ENCODE measurements around the gene SLC35E3. TPM values are rescaled to one million over a fixed set of nuclear protein-coding genes. Genes with fewer than 3 reads are reported as not detected.

Gene SLC35E3
- total and polyA plus RNA-seq, 2 of the 13 experiments (the other 11 are each of a cell fraction or from before 2014, with no cell fraction given): 13.0 to 22.1 TPM

- ATAC-seq (no peak), FAIRE-seq (no peak), DNase-seq (ENCODE audit: low spot score) (no peak)
- Histone ChIP-seq H4K20me1 (ENCODE audit: insufficient read depth, low read length) (no peaks in the 10 kb centered on the region), H3K4me3 (replicated peaks in 1 of 3; ENCODE audit: insufficient read depth in 1 of 3, low read depth in 2 of 3, low read length in 3 of 3) (no peak overlapping the region), H3K27ac (ENCODE audit: extremely low read length, insufficient read depth, low read length) (no peak overlapping the region), H3K9me3 (ENCODE audit: low read length) (no peaks in the 10 kb centered on the region), H3K36me3 (replicated peaks in 1 of 2; ENCODE audit: control insufficient read depth in 1 of 2, insufficient read depth in 2 of 2, low read length in 2 of 2) (no peaks in the 10 kb centered on the region; a peak in 2 of 5 replicates), H3K4me2 (ENCODE audit: low read depth, low read length) (no peak overlapping the region), H3K9ac (ENCODE audit: insufficient read depth, low read depth, low read length) (no peak overlapping the region), H3K4me1 (ENCODE audit: insufficient read depth, low read length) (peaks cover 8% of the 10 kb centered on the region), H3K27me3 (ENCODE audit: control insufficient read depth in 1 of 2, insufficient read depth in 2 of 2, low read length in 2 of 2) (no peaks in the 10 kb centered on the region), H2AFZ (ENCODE audit: low read length) (no peak overlapping the region), H3K79me2 (ENCODE audit: insufficient read depth, low read length) (no peaks in the 10 kb centered on the region)
- in situ Hi-C loops (cut with HindIII; ENCODE audit: extremely low pct_ligation_motif_present, low pct_unique_long_range_greater_than_20kb): no loop called here
- BruUV-seq (replicated peaks): no TSS peak
- 96% methylated on average over 7 of the region's 7 CpGs for WGBS (ENCODE audit: low lambda C conversion rate)
- intact Hi-C loops (cut with micrococcal nuclease; ENCODE audit: unreplicated experiment): no loop called here
- TF ChIP-seq AFF4 (CRISPR knock-in tag; IDR thresholded peaks at IDR 0.05) (no peak), NFRKB (IDR thresholded peaks at IDR 0.05) (no peak), RAD51 (IDR thresholded peaks at IDR 0.05; ENCODE audit: borderline replicate concordance) (no peak)
- POLR2A ChIA-PET: interaction anchor here (0.7 kb wide), 1 partner anchor 26 kb away, joined by 3 read pairs; no protein-coding TSS in a partner anchor
- CTCF ChIA-PET (ENCODE audit: low intra/inter-chr PET ratio, low total read pairs): no interaction called here
Measured at GRCh38 chr12:68775121-68775630, 29.2 kb downstream of the SLC35E3 start.

DNA sequence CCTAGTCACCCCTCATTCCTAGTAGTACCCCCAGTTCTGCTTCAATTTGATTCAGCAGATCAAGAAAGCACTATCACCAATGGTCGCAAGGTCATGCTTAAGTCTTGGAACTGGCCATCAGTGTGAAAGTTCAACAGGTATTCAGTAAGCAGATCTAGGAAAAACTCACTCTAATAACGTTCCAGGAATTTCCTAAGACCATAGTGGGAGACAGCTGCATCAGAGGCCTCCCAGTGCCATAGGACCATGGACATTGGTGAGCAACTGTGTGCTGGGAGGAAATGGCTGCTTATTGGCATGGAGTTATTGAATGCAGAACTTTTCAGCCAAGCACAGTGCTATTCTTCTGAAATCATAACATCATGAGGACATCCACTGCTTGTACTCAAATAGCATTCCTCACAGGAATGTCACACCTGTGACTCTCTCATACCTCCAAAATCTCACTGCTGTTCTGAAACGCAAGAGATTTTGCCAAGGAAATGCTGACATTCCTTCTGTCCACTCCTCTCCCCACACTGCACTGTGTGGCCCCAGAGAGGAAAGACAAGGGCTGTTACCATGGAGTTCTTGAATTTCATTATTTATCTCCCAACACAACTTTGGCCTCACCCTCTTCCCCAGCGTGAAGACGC is 31.1 kb downstream of the SLC35E3 start:
- Histone ChIP-seq H3K9me3 (ENCODE audit: low read length) (no peaks in the 10 kb centered on the region), H3K9ac (ENCODE audit: insufficient read depth, low read depth, low read length) (no peak overlapping the region), H3K4me1 (ENCODE audit: insufficient read depth, low read length) (peaks cover 11% of the 10 kb centered on the region), H3K36me3 (replicated peaks in 1 of 2; ENCODE audit: control insufficient read depth in 1 of 2, insufficient read depth in 2 of 2, low read length in 2 of 2) (no peaks in the 10 kb centered on the region; a peak in 3 of 5 replicates), H3K27ac (ENCODE audit: extremely low read length, insufficient read depth, low read length) (no peak overlapping the region), H3K4me2 (ENCODE audit: low read depth, low read length) (no peak overlapping the region), H3K79me2 (ENCODE audit: insufficient read depth, low read length) (no peaks in the 10 kb centered on the region), H3K27me3 (ENCODE audit: control insufficient read depth in 1 of 2, insufficient read depth in 2 of 2, low read length in 2 of 2) (no peaks in the 10 kb centered on the region), H2AFZ (ENCODE audit: low read length) (no peak overlapping the region), H4K20me1 (ENCODE audit: insufficient read depth, low read length) (no peaks in the 10 kb centered on the region), H3K4me3 (replicated peaks in 1 of 3; ENCODE audit: insufficient read depth in 1 of 3, low read depth in 2 of 3, low read length in 3 of 3) (no peak overlapping the region)
- ChIA-PET CTCF (ENCODE audit: low intra/inter-chr PET ratio, low total read pairs) (no interaction called here), POLR2A (no interaction called here)
- BruUV-seq (replicated peaks): no TSS peak
- no peak for ATAC-seq
- TF ChIP-seq REL (CRISPR knock-in tag; conservative IDR thresholded peaks at IDR 0.05) (no peak), ZNF224 (CRISPR knock-in tag; IDR thresholded peaks at IDR 0.05) (no peak), ZSCAN20 (CRISPR knock-in tag; IDR thresholded peaks at IDR 0.05; ENCODE audit: borderline replicate concordance) (no peak), ZNF598 (CRISPR knock-in tag; IDR thresholded peaks at IDR 0.05; ENCODE audit: borderline replicate concordance) (no peak), ZNF230 (CRISPR knock-in tag; IDR thresholded peaks at IDR 0.05) (no peak), TP53 (CRISPR knock-in tag; conservative IDR thresholded peaks at IDR 0.05) (no peak), U2AF2 (IDR thresholded peaks at IDR 0.05; ENCODE audit: low read depth, low read length) (no peak), HHEX (CRISPR knock-in tag; IDR thresholded peaks at IDR 0.05) (no peak), ZFP1 (CRISPR knock-in tag; IDR thresholded peaks at IDR 0.05) (no peak), HNF4G (IDR thresholded peaks at IDR 0.05; ENCODE audit: borderline replicate concordance, low read depth, low read length) (no peak), HNF4G (CRISPR knock-in tag; IDR thresholded peaks at IDR 0.05; ENCODE audit: borderline replicate concordance, low read depth) (no peak), SP140L (CRISPR knock-in tag; IDR thresholded peaks at IDR 0.05; ENCODE audit: borderline replicate concordance) (no peak)
- TF ChIP-seq, protein P1, sequence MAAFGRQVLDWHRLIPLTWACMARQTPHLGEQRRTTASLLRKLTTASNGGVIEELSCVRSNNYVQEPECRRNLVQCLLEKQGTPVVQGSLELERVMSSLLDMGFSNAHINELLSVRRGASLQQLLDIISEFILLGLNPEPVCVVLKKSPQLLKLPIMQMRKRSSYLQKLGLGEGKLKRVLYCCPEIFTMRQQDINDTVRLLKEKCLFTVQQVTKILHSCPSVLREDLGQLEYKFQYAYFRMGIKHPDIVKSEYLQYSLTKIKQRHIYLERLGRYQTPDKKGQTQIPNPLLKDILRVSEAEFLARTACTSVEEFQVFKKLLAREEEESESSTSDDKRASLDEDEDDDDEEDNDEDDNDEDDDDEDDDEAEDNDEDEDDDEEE (CRISPR knock-in tag; IDR thresholded peaks at IDR 0.05): no peak
- in situ Hi-C loops (cut with HindIII; ENCODE audit: extremely low pct_ligation_motif_present, low pct_unique_long_range_greater_than_20kb) (no loop called here), intact Hi-C loops (cut with micrococcal nuclease; ENCODE audit: unreplicated experiment) (no loop called here)
- no peak for FAIRE-seq
- 98% methylated on average over 5 of the region's 5 CpGs for WGBS (ENCODE audit: low lambda C conversion rate)
- DNase-seq (ENCODE audit: low spot score): no peak

Measured in HepG2 (cell line).